HK-2 (cell line): Measurements from ENCODE around the gene ROBO2.

ENCODE experiments used
- DNase-seq: peaks from one replicate; pipeline ENCODE4 v3.0.0-alpha.2; 2018; ENCODE audit not compliant: unreplicated experiment

ROBO2 gene

GRCh38 chr3:77256584-77257503, 216.9 kb downstream of the ROBO2 start:
- no peak for DNase-seq

GRCh38 chr3:77259694-77260093, 219.8 kb downstream of the ROBO2 start:
- no peak for DNase-seq

GRCh38 chr3:77262361-77262760, 222.5 kb downstream of the ROBO2 start:
- DNase-seq, result no peak

- DNase-seq, result no peak
Measured at GRCh38 chr3:77267589-77267988, 227.7 kb downstream of the ROBO2 start.

GRCh38 chr3:77271306-77271705, 231.4 kb downstream of the ROBO2 start:
- no peak for DNase-seq

- no peak for DNase-seq
Measured at GRCh38 chr3:77271711-77272110, 231.8 kb downstream of the ROBO2 start.

- no peak for DNase-seq
Measured at GRCh38 chr3:77279276-77279675, 239.4 kb downstream of the ROBO2 start.

- DNase-seq, result no peak
Measured at GRCh38 chr3:77281721-77282120, 241.8 kb downstream of the ROBO2 start.

GRCh38 chr3:77283108-77283507, 243.2 kb downstream of the ROBO2 start:
- no peak for DNase-seq

GRCh38 chr3:77288348-77288747, 248.4 kb downstream of the ROBO2 start:
- DNase-seq, result no peak

- no peak for DNase-seq
Measured at GRCh38 chr3:77296527-77296926, 256.6 kb downstream of the ROBO2 start.

GRCh38 chr3:77298417-77298816, 258.5 kb downstream of the ROBO2 start:
- DNase-seq, result no peak

GRCh38 chr3:77303955-77304699, 264.2 kb downstream of the ROBO2 start:
- DNase-seq, result no peak

- DNase-seq, result no peak
Measured at GRCh38 chr3:77304700-77305021, 264.8 kb downstream of the ROBO2 start.

- DNase-seq, result no peak
Measured at GRCh38 chr3:77309460-77309859, 269.6 kb downstream of the ROBO2 start.

- DNase-seq, result no peak
Measured at GRCh38 chr3:77313843-77314242, 273.9 kb downstream of the ROBO2 start.

GRCh38 chr3:77319711-77320110, 279.8 kb downstream of the ROBO2 start:
- DNase-seq, result no peak

GRCh38 chr3:77320514-77320913, 280.6 kb downstream of the ROBO2 start:
- no peak for DNase-seq

GRCh38 chr3:77321646-77322045, 281.7 kb downstream of the ROBO2 start:
- DNase-seq, result no peak

- DNase-seq, result no peak
Measured at GRCh38 chr3:77323626-77324025, 283.7 kb downstream of the ROBO2 start.

GRCh38 chr3:77324105-77324504, 284.2 kb downstream of the ROBO2 start:
- no peak for DNase-seq

- no peak for DNase-seq
Measured at GRCh38 chr3:77325280-77325679, 285.4 kb downstream of the ROBO2 start.

- DNase-seq, result no peak
Measured at GRCh38 chr3:77325702-77326101, 285.8 kb downstream of the ROBO2 start.
